ENCODE results near the gene USP46.

DNA sequence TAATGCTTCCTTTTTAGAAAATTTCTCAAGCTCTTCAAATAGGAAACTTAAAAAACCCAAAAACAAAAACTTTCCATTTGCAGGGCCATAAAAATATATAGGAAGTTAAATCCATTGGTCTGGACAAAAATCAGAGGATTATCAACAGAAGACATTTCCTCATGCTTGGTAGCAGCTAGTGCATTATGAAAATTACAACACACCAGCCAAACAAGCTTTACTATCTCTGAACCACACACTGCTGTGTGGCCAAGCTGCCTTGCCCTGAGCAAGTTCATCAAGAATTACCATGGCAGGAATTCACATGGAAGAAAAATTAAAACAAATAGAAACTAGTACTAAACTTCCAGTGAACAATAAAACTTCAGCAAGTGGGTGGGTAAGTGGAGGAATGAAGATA lies 3.6 kb downstream of the USP46 start:
- TF ChIP-seq, protein P1, sequence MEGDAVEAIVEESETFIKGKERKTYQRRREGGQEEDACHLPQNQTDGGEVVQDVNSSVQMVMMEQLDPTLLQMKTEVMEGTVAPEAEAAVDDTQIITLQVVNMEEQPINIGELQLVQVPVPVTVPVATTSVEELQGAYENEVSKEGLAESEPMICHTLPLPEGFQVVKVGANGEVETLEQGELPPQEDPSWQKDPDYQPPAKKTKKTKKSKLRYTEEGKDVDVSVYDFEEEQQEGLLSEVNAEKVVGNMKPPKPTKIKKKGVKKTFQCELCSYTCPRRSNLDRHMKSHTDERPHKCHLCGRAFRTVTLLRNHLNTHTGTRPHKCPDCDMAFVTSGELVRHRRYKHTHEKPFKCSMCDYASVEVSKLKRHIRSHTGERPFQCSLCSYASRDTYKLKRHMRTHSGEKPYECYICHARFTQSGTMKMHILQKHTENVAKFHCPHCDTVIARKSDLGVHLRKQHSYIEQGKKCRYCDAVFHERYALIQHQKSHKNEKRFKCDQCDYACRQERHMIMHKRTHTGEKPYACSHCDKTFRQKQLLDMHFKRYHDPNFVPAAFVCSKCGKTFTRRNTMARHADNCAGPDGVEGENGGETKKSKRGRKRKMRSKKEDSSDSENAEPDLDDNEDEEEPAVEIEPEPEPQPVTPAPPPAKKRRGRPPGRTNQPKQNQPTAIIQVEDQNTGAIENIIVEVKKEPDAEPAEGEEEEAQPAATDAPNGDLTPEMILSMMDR (conservative IDR thresholded peaks at IDR 0.05 in 1 of 2, IDR thresholded peaks at IDR 0.05 in 1 of 2; ENCODE audit: extremely low read depth in 1 of 2, insufficient read depth in 1 of 2, low read depth in 1 of 2, low read length in 2 of 2) = no peak
- no peak for TF ChIP-seq EZH2 (IDR thresholded peaks at IDR 0.05; ENCODE audit: borderline replicate concordance, low read length)
